GM19099 (cell line): ENCODE results near the gene RRP8.

Source experiments
- POLR2A ChIP-seq: IDR thresholded peaks from 3 replicates; pipeline ENCODE4 v1.6.1; 2011; ENCODE audit warnings: low read depth; ENCODE audit not compliant: insufficient read length; ENCODE audit errors: extremely low read depth

RRP8 gene

DNA sequence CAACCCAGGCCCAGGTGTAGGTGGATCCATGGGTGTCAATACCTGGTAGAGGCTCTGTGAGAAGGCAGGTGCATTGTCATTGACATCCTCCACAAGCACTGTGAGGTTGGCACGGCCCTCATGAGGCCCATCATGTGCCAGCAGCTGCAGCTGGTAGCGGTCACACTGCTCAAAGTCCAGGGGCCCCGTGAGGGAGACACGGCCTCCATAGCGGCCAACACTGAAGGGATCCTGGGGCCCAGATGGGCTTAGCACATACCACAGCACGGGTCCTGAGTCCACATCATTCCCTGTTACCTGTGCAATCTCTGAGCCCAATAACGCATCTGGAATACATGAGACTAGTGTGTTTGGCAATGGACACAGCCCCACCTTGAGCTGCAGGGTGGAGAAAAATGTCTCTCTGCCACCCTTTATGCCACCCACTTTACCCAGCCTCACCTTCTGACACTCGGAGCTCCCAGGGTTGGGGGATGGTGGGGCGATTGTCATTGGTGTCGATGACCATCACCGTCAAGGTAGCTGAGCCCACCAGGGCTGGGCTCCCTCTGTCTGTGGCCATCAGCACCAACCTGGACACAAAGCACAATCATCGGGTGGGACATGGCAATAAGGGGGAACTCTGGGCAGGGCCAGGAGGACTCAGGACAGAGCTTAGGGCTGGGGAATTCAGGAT, 21.9 kb upstream of the RRP8 start:
- TF ChIP-seq POLR2A: no peak

DNA sequence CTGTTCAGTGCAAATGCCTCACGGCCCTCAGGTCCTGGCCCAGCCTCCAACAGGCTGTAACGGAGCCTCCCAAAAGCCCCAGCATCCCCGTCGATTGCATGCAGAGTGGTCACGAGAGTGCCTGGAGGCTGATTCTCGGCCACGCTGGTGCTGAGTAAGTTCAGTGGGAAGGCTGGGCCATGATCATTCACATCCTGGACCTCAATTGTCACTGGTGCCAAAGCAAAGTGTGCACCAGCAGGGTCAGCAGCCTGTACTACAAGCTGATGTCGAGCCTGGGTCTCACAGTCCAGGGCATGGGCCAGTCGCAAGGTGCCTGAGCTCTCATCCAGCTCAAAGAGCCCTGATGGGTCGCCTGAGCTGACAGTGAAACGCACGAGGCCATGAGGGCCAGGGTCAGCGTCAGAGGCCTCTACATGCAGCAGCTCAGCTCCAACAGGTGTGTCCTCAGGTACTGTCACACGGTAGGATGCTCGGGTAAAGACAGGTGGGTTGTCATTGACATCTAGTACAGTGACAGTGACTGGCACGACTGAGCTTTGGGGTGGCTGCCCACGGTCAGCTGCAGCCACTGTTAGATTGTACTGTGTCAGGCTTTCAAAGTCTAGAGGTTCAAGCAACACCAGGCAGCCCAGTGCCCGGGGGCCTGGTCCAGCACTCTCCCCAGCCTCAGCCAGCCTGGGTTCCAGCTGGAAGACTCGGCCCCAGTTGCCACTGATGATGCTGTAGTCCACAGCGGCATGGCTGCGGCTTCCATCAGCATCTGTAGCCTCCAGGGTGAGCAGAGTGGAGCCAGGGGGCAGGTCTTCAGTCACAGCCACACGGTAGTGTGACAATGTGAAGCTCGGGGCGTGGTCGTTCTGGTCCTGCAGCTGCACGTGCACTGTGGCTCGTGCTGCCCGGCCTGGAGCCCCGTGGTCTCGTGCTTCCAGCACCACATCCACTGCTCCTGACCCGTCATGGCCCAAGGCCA, 20.3 kb upstream of the RRP8 start:
- no peak for TF ChIP-seq POLR2A

DNA sequence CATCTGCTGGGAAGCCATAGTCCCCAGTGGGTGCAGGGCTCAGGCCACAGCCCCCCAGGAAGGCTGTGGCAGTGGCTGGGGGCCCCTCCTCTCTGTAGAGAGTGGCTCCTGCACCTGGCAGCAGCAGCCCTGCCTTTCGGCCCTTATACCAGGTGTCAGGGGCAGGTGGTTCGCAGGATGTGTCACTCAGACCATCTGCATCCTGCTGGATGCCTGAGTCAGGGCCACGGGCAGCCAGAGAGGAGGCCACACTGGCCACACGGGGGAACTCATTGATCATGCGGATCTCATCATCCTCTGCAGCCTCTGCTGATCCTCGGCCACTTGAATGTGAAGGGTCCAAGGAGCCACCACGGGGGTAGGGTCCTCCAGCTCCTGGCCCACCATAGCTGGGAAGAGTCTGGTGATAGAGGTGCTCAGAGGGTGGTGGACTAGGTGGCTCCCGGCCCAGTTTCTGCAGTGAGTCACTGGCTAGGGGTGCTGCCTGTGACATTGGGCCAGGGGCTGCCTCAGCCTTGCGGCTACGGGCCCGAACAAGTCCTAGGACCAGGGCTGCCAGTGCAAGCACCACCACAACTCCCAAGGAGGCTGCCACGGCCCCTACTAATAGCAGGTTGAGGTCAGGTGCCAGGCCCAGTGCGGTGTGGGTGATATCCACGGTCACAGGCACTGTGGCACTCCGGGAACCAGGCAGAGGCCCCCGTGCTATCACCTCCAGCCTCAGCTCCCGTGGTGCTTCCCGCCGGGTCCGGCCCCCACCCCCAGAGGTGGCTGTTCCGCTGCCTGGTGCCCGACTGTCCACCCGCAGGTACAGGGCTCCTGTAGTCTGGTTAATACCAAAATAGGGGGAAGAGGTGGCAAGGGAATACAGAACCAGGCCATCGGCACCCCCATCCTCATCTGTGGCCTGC, 19.1 kb upstream of the RRP8 start:
- no peak for TF ChIP-seq POLR2A

DNA sequence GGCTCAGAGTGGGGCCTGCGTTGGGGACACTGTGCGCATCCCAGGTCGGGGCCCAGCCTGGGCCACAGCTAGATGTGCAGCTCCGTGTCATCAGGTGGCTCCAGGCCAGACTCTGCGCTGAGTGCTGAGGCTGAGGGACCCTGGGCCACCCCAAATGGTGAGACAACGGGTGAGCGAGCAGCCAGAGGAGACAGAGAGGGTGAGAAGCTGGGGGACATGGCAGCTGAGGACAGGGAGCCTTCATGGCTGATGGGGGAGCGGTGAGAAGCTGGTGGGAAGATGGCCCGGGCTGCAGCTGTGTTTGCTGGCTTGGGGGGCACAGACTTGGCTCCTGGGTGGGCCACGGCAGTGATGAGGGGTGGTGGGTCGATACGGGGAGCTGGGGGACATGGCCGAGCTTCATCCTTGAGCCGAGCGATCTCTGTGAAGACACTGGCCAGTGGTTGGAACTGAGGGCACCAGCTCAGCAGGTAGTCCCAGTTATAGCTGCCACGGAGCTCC, 18.3 kb upstream of the RRP8 start:
- no peak for TF ChIP-seq POLR2A

DNA sequence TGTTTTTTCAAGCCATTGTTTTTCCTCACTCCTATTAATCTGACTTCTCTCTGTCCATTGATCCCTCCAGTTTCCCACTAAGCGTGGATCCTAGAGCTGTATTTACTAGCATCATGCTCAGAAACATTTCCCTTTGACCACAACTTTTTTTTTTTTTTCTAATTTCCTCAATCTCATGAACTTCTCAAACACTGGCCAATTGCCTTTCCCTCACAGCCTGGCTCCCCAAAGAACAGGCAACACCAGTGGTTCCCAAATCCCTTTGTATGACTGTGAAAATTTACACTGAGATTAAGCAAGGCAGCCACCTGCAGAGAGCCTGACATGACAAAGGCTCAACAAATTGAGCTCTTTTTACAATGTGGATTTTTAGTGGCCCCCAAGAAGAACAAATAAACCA, 17.2 kb upstream of the RRP8 start:
- no peak for TF ChIP-seq POLR2A

DNA sequence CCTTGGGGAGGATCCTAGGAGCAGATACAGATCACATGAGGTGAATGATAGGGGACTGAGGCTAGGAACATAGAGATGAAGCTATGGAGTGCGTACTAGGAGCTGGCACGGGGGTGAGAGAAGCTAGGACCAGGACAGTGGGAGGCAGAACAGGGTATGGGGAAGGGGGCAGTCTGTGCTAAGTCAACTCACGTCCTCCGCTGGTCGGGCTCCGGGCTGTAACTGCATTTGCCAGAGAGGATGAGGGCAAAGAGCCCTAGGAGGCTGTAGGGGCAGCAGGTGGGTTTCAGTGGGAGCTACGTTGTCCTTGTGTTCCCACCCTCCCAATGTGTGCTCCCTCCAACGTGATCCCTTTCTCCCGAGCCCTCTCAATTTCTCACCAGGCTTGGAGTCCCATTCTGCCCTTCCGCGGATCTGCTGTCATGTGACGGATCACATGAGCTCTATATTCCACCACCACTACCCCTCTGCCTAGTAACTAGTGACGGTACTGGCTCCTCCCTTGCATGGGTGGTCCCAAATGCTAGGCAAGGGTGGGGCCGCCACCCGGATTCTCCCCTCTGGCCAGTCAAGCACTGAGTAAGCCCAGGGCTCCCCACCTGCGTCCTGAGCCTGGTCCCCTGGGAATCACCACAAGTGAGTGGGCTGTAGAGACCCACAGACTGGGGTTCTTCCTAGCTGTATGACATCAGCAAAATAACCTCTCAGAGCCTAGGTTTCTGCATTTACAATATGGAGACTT, 15.8 kb upstream of the RRP8 start, which contains the start of gene TPP1:
Gene TPP1 (minus strand): TSS at position 419 of the 742 bp plus-strand sequence. CDS start 22 bp downstream, at position 397.
- TF ChIP-seq POLR2A: peak; percentile 78

DNA sequence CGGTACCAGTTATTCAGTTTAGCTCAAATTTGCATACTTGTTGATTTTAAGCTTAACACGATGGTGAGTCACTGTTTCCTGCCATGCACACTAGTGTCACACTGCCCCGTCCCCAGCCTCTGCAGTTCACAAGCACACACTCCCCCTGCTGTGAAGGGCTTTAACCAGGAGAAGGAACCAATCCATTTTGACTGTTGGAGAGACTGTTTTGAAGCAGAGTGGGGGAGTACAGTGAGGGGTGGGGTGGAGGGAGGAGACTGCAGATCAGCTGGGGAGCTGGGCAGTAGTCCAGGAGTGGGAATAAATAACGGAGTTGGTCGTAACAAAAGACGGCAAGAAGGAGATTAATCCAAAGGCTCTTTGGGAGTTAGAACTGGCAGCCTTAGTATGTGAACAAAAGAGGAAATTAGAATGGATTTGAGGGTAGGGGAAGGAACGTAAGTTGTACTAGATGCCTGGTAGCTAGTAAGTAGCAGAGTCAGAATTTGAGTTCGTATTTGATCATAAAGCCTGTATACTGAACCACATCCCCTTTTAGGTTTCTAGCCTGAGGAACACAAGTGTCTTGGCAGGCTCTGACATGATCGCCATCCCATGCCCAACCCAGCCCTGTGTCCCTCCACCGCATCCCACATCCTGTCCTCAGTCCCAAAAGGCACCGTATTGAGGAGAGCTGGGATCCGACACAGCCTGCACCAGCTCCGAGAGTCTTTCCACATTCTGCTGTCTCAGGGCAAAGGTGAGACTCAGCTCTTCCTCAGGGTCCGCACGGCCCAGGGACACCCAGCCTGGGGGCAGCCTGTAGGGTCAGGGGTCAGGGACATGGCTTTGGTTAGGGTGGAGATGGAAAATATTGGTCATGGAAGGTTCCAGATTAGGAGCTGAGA, 14.9 kb upstream of the RRP8 start:
- no peak for TF ChIP-seq POLR2A

DNA sequence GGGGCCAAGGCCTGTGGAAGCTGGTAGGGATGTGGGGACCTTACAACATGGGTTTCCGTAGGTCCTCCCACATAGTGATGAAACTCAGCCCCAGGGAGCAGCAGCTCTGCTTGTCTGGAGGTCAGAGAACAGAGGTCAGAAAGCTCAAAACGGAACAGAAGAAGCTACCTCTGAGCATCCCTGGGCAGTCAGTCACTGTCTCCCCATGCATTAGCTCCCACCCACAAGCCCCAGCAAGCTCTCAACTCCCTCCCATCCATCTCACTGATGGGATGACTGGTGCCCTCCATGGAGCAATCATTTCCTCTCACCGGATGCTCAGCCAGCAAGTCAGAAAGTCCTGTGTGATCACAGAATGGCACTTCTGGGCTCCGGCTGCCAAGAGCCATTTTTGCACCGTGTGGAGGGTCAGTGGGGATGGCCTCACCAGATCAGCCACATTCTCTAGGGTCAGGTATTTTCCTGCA, 13.9 kb upstream of the RRP8 start:
- no peak for TF ChIP-seq POLR2A

DNA sequence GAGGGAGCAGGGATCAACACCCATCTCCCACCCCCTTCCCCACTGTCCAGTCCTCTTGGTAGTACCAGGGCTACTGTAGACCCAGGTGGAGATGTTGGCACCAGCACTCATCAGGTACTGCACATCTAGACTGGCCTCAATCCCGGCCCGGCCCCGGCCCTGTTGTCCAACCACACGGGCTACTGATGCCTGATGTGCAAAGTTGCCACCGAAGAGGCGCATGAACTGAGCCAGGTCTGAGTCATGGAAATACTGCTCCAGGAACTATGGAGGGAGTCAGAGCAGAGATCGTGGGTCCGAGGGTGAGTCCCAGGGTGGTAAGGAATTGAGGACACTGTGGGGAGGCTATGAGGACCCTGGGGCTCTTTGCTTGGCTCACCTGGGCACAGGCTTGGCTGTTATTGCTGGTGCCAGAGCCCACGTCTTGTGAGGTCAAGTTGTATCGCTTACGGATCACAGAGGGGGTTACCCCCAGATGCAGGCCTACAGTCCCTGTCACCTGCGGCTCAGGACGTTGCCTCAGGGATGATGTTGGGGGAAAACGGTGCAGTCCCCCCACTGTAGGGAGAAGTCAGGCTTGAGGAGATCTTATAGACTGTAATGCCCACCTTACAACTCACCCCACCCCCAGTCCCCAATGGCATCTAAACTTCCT, 13.3 kb upstream of the RRP8 start:
- TF ChIP-seq POLR2A: no peak

DNA sequence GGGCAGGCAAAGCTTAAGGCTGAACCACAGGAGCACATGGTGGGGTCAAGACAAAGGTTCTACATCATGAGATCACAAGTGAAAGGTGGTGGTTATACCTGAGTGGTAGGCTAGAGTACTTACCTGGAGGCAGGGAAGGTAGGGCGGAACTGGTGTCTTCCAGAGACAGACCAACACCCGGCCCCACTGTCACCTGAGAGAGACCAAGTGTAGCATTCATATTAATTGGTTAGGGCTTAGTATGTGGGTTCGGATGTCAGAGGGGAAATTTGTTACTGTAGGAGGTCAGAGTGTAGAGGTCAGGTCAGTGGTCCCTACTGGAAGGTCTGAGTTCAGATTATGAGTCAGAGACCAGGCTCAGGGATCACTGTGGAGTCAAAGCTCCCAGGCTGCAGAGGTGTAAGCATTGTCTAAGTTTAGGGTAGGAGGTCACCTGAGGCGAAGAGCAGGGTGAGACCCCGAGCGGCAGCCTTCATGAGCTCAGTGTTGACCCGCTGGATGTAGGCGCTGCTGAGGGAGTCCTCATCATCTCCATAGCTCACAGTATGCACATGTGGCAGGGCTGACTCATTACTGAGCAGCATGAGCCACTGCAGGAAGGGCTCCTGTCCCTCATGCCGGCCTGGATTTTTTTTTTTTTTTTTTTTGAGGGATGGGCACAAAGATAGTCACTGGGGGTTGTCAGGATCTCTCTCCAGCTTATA, 12.6 kb upstream of the RRP8 start:
- TF ChIP-seq POLR2A: no peak

DNA sequence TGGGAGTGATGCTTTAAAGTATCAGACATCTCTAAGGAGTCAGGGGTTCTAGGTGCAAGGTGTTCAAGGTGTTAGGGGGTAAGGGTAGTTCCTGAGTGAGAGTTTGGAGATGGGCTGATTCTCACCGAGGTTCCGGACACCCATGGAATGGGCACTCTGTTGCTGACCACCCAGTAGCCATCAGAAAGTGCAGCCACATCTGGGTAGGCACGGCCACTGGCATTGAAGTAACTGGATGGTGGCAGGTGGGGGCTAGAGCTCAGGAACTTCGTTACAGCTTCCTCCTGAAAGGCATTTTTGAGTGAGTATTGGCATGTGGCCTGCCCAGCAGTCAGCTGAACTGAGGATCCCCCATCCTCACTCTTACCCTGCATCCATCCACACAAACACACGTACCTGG, 11.6 kb upstream of the RRP8 start:
- no peak for TF ChIP-seq POLR2A

DNA sequence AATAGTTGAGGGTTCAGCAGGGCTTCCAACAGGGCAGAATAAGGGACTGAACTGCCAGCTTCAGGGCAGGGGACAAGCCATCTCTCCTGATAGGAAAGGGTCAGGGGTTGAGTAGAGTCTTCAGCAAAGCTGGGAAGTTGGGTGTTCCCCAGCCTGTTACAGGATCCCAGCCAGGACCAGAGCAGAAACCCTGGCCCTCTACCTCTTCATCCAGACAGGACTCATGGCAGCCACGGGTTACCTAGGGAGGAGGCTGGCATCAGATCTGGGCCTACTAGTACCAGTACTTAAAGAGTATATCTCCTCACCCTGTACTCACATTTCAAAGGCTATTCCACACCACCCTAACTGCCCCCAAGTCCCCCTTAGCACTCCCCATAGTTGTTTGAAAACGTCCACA, 11.0 kb upstream of the RRP8 start:
- no peak for TF ChIP-seq POLR2A
